Ureter (tissue), 1 donor: Measurements from ENCODE around the gene PRKAR2B. TPM values are rescaled to one million over a fixed set of nuclear protein-coding genes. Genes with fewer than 3 reads are reported as not detected.
"Not testable (repeated sequence)": the region's sequence is repeated elsewhere in the genome, so short reads cannot be mapped to it uniquely, and the experiment has no call there.

Source experiments
- DNase-seq: peaks from one replicate; pipeline ENCODE4 v3.0.0-alpha.2; 2020; ENCODE audit warnings: low spot score
- total RNA-seq: library from RNA; stranded (reverse); gene quantifications from one replicate; pipeline ENCODE4 v1.2.4, GENCODE V29; 2023
- donor health status: DM: yes; HTN: yes; CAD: no.

PRKAR2B gene
- total RNA-seq, 1 donor from 2014 or later = 22.8 TPM

GRCh38 chr7:107027208-107027607 is 17.3 kb upstream of the PRKAR2B start:
- no peak for DNase-seq

- no peak for DNase-seq
Observed at GRCh38 chr7:107029061-107029763, 15.3 kb upstream of the PRKAR2B start.

- no peak for DNase-seq
Observed at GRCh38 chr7:107029764-107030286, 14.7 kb upstream of the PRKAR2B start.

GRCh38 chr7:107032050-107032449 is 12.5 kb upstream of the PRKAR2B start:
- DNase-seq = no peak

GRCh38 chr7:107032720-107033438 is 11.6 kb upstream of the PRKAR2B start:
- no peak for DNase-seq

GRCh38 chr7:107034553-107034952 is 10.0 kb upstream of the PRKAR2B start:
- no peak for DNase-seq

GRCh38 chr7:107035446-107035845 is 9.1 kb upstream of the PRKAR2B start:
- DNase-seq = no peak

GRCh38 chr7:107036535-107036934 is 8.0 kb upstream of the PRKAR2B start:
- DNase-seq = no peak

- DNase-seq = no peak
Observed at GRCh38 chr7:107037717-107038603, 6.5 kb upstream of the PRKAR2B start.

- DNase-seq = no peak
Observed at GRCh38 chr7:107039199-107039900, 5.2 kb upstream of the PRKAR2B start.

- DNase-seq = no peak
Observed at GRCh38 chr7:107041097-107041496, 3.4 kb upstream of the PRKAR2B start.

- DNase-seq = not testable (repeated sequence)
Observed at GRCh38 chr7:107041764-107042163, 2.7 kb upstream of the PRKAR2B start.

- DNase-seq = not testable (repeated sequence)
Observed at GRCh38 chr7:107042326-107042910, 2.1 kb upstream of the PRKAR2B start.

- DNase-seq = no peak
Observed at GRCh38 chr7:107043491-107043890, 1.0 kb upstream of the PRKAR2B start.

GRCh38 chr7:107043921-107044346 is 571 bp upstream of the PRKAR2B start:
- no peak for DNase-seq

- no peak for DNase-seq
Observed at GRCh38 chr7:107045195-107045960, 873 bp downstream of the PRKAR2B start.

GRCh38 chr7:107045980-107046379 is 1.5 kb downstream of the PRKAR2B start:
- no peak for DNase-seq

GRCh38 chr7:107046491-107047259 is 2.2 kb downstream of the PRKAR2B start:
- no peak for DNase-seq
